Adrenal gland (tissue), 12 donors: ENCODE data around the gene KRT81. TPM values are rescaled to one million over a fixed set of nuclear protein-coding genes. Genes with fewer than 3 reads are reported as not detected.
A peak's percentile ranks its signal among the peaks of the same experiment; 100 is the strongest.
"Not testable (repeated sequence)": the region's sequence is repeated elsewhere in the genome, so short reads cannot be mapped to it uniquely, and the experiment has no call there.

Experiments used
- DNase-seq, 7 donors: peaks; one replicate each; pipeline ENCODE4 v3.0.0-alpha.2; 2019 to 2020
- H3K27ac ChIP-seq, 5 donors: fragments of 200-600 bp; sonication (generic) in 4 of 5; 1 replicate in 3 of 5; 2 replicates in 2 of 5; pipeline versions ENCODE4 v1.5.1 to v1.8.0; 2016 to 2020; ENCODE audit warnings: mild to moderate bottlenecking in 1 of 5
- H3K27me3 ChIP-seq: fragments of 200-600 bp; 2 replicates; pipeline ENCODE4 v1.8.0; 2021
- H3K36me3 ChIP-seq, 2 donors: fragments of 200-600 bp; replicated peaks in 1 of 2; 1 replicate in 1 of 2; 2 replicates in 1 of 2; pipeline versions ENCODE4 v1.5.1 to v1.8.0; 2018 to 2022
- H3K4me1 ChIP-seq, 2 donors: fragments of 200-600 bp; replicated peaks in 1 of 2; 1 replicate in 1 of 2; 2 replicates in 1 of 2; pipeline versions ENCODE4 v1.5.1 to v1.8.0; 2018 to 2021
- H3K4me3 ChIP-seq, 4 donors: fragments of 200-600 bp; sonication (generic) in 3 of 4; one replicate each; pipeline ENCODE4 v1.5.1; 2016 to 2018
- H3K9me3 ChIP-seq, 3 donors: fragments of 200-600 bp; sonication (generic) in 1 of 3; replicated peaks in 1 of 3; 1 replicate in 2 of 3; 2 replicates in 1 of 3; pipeline versions ENCODE4 v1.5.1 to v1.8.0; 2016 to 2021
- CTCF ChIP-seq, 6 experiments: fragments of 450-650 bp in 4 of 6; fragments of 200-600 bp in 2 of 6; sonication (generic) in 1 of 6; IDR thresholded peaks; 1 replicate in 5 of 6; 2 replicates in 1 of 6; pipeline versions ENCODE4 v1.5.1 to v1.8.0; 2016 to 2021; ENCODE audit warnings: antibody characterized with exemption in 6 of 6, mild to moderate bottlenecking in 2 of 6, moderate library complexity in 1 of 6
- POLR2A ChIP-seq, 2 donors: fragments of 450-650 bp; IDR thresholded peaks; one replicate each; pipeline ENCODE4 v1.6.1; 2017; ENCODE audit warnings: antibody characterized with exemption in 2 of 2, mild to moderate bottlenecking in 2 of 2, moderate library complexity in 1 of 2
- WGBS, 4 donors: extraction: QIAGEN DNeasy Blood & Tissue Kit in 2 of 4; methylation state at CpG; one replicate each; pipeline versions ENCODE4 v1.1.5 to v1.1.7; 2013 to 2017; 5-methylcytosine and 5-hydroxymethylcytosine counted together
- intact Hi-C, 2 donors: fragments of 100-400 bp; cut with DNase I; formaldehyde crosslinking; loops; one replicate each; pipeline versions ENCODE4 v1.14.1 to v1.15.0; 2022 to 2023
- polyA plus RNA-seq, 3 donors: library from polyadenylated mRNA; stranded (reverse); fragments of 200-250 nt in 2 of 3; fragments of 350-450 nt in 1 of 3; fragmentation: Illumina TruSeq in 1 of 3; extraction: RNeasy Lipid Tissue Mini Kit (QIAGEN cat#74804) in 1 of 3; gene quantifications; one replicate each; pipeline ENCODE4 v1.2.3, GENCODE V29; 2013 to 2014
- total RNA-seq, 9 donors: library from RNA; depleted of rRNA in 4 of 9; stranded (reverse); fragments of >200 nt in 4 of 9; fragments of 120-200 nt in 1 of 9; fragmentation: NEBNext Ultra II Directional in 1 of 9; extraction: Animal tissue kit (Norgen Biotek cat#: 25700) in 1 of 9; gene quantifications; one replicate each; pipeline versions ENCODE4 v1.1.0 to v1.2.4, GENCODE V29; 2013 to 2023
- donor health status: healthy with polysubstance abuse.
- donor health status: Bipolar disorder and iron deficiency.
- donor health status: DM: yes; HTN: yes; CAD: no.
- donor health status: DM: no; HTN: no; CAD: no.
- donor health status: DM: no; HTN: no; CAD: no.
- donor health status: DM: yes; HTN: yes; CAD: no.

KRT81 gene
- total and polyA plus RNA-seq, 12 donors, result 0.25 to 0.42 TPM; not detected in 10

DNA sequence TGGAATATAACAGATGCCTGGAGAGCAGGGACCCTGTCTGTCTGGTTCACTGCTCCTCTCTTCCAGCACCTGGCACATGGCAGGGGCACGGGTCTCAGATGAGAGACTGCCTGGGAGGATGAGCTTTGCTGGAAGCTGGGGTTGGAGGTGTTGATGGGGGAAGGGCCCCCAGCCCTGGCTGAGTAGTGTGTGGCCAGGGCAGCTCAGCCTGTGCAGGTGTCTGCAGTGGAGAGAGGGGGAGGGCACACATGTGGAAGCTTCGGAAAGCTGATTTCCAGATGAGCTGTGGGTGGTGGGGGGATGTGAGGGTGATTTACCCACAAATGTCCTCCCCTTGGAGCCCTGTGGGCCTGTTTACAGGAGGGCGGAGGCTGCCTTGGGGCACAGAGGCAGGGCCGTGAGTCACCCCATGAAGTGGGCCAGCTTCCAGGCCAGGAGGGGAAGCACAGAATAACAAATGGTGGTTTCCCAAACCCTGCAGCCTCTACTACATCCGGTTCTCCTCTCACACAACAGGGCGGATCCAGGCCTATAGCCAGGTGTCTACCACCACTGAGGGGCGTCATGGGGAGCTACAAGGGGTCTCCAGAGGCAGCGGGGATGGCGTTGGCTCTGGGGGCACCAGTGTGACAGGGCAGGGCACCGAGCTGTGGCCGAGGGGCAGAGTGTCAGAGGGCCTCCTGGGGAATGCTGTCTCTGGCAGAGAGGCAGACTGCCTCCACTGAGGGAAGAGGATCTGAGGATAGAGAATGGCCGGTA lies 47.3 kb downstream of the KRT81 start:
- H3K27me3 ChIP-seq, result no peaks in the 10 kb centered on the region
- no peak overlapping the region for H3K4me3 ChIP-seq
- no peaks in the 10 kb centered on the region for H3K9me3 ChIP-seq
- peak overlapping the region; percentile 1 to 93 (median 83) for H3K27ac ChIP-seq
- intact Hi-C loops, result no loop called here
- 28 to 34% (median 31%) methylated on average over 10 to 12 of the region's 12 CpGs for WGBS, 4 donors
- DNase-seq, result peak; percentile 89 to 96 (median 95)
- H3K36me3 ChIP-seq, result no peaks in the 10 kb centered on the region
- H3K4me1 ChIP-seq, result peaks cover 44 to 49% of the 10 kb centered on the region in 2 donors
- TF ChIP-seq POLR2A (IDR thresholded peaks at IDR 0.05) (peak in 1 of 2 donors; percentile 54), CTCF (IDR thresholded peaks at IDR 0.05) (no peak)

- TF ChIP-seq CTCF (IDR thresholded peaks at IDR 0.05), result no peak
- peak overlapping the region in 4 of 5 donors; percentile 1 to 93 (median 84) for H3K27ac ChIP-seq
- intact Hi-C loops, result no loop called here
- no peak for DNase-seq
- no peaks in the 10 kb centered on the region for H3K9me3 ChIP-seq
- no peaks in the 10 kb centered on the region for H3K27me3 ChIP-seq
- H3K36me3 ChIP-seq, result no peaks in the 10 kb centered on the region
- WGBS, 4 donors, result 43 to 70% (median 57%) methylated on average over 4 to 5 of the region's 5 CpGs
- peaks cover 38 to 42% of the 10 kb centered on the region in 2 donors for H3K4me1 ChIP-seq
- H3K4me3 ChIP-seq, result no peak overlapping the region
These were observed 48.0 kb downstream of the KRT81 start for GRCh38 chr12:52243259-52243855.

DNA sequence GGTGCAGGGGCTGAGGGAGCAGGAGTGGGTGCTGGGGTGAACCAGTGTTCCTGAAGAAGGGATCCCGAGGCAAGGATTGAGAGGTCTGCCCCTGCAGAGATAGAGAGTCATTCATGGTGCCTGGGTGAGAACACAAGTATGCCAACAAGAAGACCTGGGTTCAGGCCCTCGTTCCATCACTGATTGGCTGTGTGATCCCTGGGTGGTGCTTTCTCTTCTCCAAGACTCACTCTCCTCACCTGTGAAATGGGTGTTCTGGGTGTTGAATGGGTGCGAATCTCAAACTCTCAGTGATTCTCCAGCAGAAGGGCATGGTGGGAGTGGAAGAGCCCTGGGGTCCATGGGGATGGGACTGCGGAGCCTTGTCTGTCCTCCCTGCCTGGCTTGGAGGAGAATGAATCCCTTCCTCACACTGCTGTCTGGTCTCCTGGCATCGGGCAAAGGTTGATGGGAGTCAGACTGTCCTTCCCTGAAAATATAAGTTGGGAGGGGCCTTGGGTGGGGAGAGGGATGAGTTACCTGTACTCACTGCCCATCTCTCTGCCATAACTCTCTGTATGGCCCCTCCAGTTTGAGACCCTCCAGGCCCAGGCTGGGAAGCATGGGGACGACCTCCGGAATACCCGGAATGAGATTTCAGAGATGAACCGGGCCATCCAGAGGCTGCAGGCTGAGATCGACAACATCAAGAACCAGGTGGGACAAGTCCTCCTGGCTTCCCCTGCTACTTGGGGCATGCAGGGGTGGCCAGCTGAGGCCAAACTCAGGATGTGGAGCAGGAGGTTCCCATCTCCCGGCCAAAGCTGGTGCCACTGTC lies 48.7 kb downstream of the KRT81 start:
- WGBS, 4 donors, result 93 to 96% (median 94%) methylated on average over 8 to 11 of the region's 11 CpGs
- no peak for DNase-seq
- H3K4me1 ChIP-seq, result peaks cover 31 to 35% of the 10 kb centered on the region in 2 donors
- no peak overlapping the region for H3K4me3 ChIP-seq
- H3K27ac ChIP-seq, result peak overlapping the region in 1 of 5 donors; percentile 85
- no peaks in the 10 kb centered on the region for H3K36me3 ChIP-seq
- intact Hi-C loops, result no loop called here
- no peaks in the 10 kb centered on the region for H3K27me3 ChIP-seq
- TF ChIP-seq POLR2A (IDR thresholded peaks at IDR 0.05) (no peak), CTCF (IDR thresholded peaks at IDR 0.05) (no peak)
- no peaks in the 10 kb centered on the region for H3K9me3 ChIP-seq

- Histone ChIP-seq H3K9me3 (no peaks in the 10 kb centered on the region), H3K27me3 (no peaks in the 10 kb centered on the region), H3K4me3 (no peak overlapping the region), H3K27ac (no peak overlapping the region), H3K36me3 (no peaks in the 10 kb centered on the region), H3K4me1 (peaks cover 18 to 22% of the 10 kb centered on the region in 2 donors)
- intact Hi-C loops, result no loop called here
- 76 to 92% (median 85%) methylated on average over 4 to 11 of the region's 11 CpGs for WGBS, 4 donors
- no peak for DNase-seq
- no peak for TF ChIP-seq CTCF (IDR thresholded peaks at IDR 0.05)
- TF ChIP-seq POLR2A (IDR thresholded peaks at IDR 0.05), result no peak
These were observed 50.0 kb downstream of the KRT81 start for GRCh38 chr12:52241205-52241842.

DNA sequence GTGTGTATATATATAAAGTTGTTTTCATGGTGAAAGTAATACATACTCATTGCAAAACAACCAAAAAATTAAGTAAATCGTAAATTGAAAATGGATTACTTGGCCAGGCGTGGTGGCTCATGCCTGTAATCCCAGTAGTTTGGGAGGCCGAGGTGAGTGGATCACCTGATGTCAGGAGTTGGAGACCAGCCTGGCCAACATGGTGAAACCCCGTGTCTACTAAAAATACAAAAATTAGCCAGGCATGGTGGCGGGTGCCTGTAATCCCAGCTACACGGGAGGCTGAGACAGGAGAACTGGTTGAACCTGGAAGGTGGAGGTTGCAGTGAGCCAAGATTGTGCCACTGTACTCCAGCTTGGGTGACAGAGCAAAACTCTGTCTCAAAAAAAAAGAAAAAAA lies 51.1 kb downstream of the KRT81 start:
- H3K27ac ChIP-seq, H3K27me3 ChIP-seq, DNase-seq, H3K4me3 ChIP-seq, intact Hi-C loops, H3K36me3 ChIP-seq, H3K9me3 ChIP-seq: not testable (repeated sequence)
- H3K4me1 ChIP-seq, result peaks cover 17 to 19% of the 10 kb centered on the region in 2 donors
- WGBS, 4 donors, result 90 to 95% (median 94%) methylated on average over 6 of the region's 6 CpGs
